G401 (cell line): ENCODE measurements around the gene ARFGAP2. TPM values are rescaled to one million over a fixed set of nuclear protein-coding genes. Genes with fewer than 3 reads are reported as not detected.
"Not testable (repeated sequence)": the region's sequence is repeated elsewhere in the genome, so short reads cannot be mapped to it uniquely, and the experiment has no call there.

ENCODE experiments used
- DNase-seq: peaks from one replicate; pipeline ENCODE4 v3.0.0-alpha.2; 2015; ENCODE audit warnings: low spot score
- in situ Hi-C: cut with HindIII; loops from 2 replicates; pipeline ENCODE4 v1.10.0; 2016; ENCODE audit warnings: low sequenced_read_pairs, mixed read lengths
- total RNA-seq: library from RNA; depleted of rRNA; stranded (reverse); fragments of >200 nt; shearing (Covaris generic); gene quantifications from 2 replicates; pipeline ENCODE4 v1.2.3, GENCODE V29; 2014; rRNA removed

Gene ARFGAP2
- total RNA-seq, 1 experiment from 2014 or later = 166 TPM

- in situ Hi-C loops = no loop called here
- no peak for DNase-seq
Observed at GRCh38 chr11:47130543-47130942, 46.1 kb downstream of the ARFGAP2 start.

- in situ Hi-C loops = no loop called here
- DNase-seq = no peak
Observed at GRCh38 chr11:47127213-47127612, 49.5 kb downstream of the ARFGAP2 start.

GRCh38 chr11:47125083-47125482, 51.6 kb downstream of the ARFGAP2 start:
- in situ Hi-C loops = no loop called here
- DNase-seq = no peak

GRCh38 chr11:47124675-47125074, 52.0 kb downstream of the ARFGAP2 start:
- no peak for DNase-seq
- in situ Hi-C loops = no loop called here

DNA sequence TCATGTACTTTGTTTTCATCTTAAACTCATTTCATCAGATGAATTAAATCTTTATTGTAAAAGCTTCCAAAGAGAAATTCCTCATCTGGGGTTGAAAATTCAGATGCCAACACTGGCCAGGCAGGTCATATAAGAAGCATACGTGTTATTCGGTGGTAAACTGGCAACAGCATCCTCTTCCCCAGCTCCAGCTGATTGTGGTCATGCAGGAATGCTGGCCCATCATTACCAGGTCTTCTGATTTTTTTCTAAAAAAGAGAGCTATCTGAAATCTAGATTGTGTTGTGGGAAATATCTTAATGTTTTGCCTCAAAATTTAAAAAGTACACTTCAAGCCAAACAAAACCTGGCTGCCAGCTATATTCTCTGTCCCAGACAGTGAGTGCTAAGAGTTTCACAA, 53.6 kb downstream of the ARFGAP2 start:
- in situ Hi-C loops = no loop called here

GRCh38 chr11:47121731-47122130, 54.9 kb downstream of the ARFGAP2 start:
- in situ Hi-C loops = no loop called here

More for the DNA sequence above, 53.6 kb downstream of the ARFGAP2 start:
- no peak for DNase-seq

GRCh38 chr11:47121056-47121455, 55.6 kb downstream of the ARFGAP2 start:
- DNase-seq = no peak
- in situ Hi-C loops = no loop called here

More at GRCh38 chr11:47121731-47122130, 54.9 kb downstream of the ARFGAP2 start:
- DNase-seq = no peak

DNA sequence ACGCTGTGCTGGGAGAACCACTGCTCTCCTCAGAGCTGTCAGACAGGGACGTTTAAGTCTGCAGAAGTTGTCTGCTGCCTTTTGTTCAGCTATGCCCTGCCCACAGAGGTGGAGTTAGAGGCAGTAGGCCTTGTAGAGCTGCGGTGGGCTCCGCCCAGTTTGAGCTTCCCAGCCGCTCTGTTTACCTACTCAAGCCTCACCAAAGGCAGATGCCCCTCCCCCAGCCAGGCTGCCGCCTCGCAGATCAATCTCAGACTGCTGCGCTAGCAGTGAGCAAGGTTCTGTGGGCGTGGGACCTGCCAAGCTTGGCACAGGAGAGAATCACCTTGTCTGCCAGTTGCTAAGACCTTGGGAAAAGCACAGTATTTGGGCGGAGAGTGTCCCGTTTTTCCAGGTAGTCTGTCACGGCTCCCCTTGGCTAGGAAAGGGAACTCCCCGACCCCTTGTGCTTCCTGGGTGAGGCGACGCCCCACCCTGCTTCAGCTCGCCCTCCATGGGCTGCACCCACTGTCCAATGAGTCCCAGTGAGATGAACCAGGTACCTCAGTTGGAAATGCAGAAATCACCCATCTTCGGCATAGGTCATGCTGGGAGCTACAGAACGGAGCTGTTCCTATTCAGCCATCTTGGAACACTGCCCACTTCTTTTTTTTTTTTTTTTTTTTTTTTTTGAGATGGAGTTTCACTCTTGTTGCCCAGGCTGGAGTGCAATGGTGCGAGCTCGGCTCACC, 57.6 kb downstream of the ARFGAP2 start:
- in situ Hi-C loops = not testable (repeated sequence)
- peak; percentile 83 for DNase-seq

Other genes starting within 250 kb of the ARFGAP2 start
- gene CSTPP1, start 240.1 kb downstream of the ARFGAP2 start, total RNA-seq = 9.0 and 19.3 TPM in 2 replicates
- 83.4 and 88.1 TPM in 2 replicates for gene PACSIN3, start 9.6 kb upstream of the ARFGAP2 start, total RNA-seq
- 53.2 and 53.4 TPM in 2 replicates for gene DDB2, start 38.1 kb upstream of the ARFGAP2 start, total RNA-seq
- 27.8 and 41.4 TPM in 2 replicates for gene ACP2, start 71.9 kb upstream of the ARFGAP2 start, total RNA-seq
- 13.7 and 14.1 TPM in 2 replicates for gene NR1H3, start 81.1 kb upstream of the ARFGAP2 start, total RNA-seq
- gene MADD, start 93.3 kb upstream of the ARFGAP2 start, total RNA-seq = 12.9 and 13.4 TPM in 2 replicates
- gene MYBPC3, start 175.8 kb upstream of the ARFGAP2 start, total RNA-seq = 0.37 TPM in 1 of 2 replicates, not detected in the other
- gene SPI1, start 201.7 kb upstream of the ARFGAP2 start, total RNA-seq = not detected in 2 replicates
- 22.9 and 43.0 TPM in 2 replicates for gene SLC39A13, start 231.7 kb upstream of the ARFGAP2 start, total RNA-seq
- 149 and 239 TPM in 2 replicates for gene PSMC3, start 249.6 kb upstream of the ARFGAP2 start, total RNA-seq